ENCODE measurements around the gene NACC2.

Gene NACC2

DNA sequence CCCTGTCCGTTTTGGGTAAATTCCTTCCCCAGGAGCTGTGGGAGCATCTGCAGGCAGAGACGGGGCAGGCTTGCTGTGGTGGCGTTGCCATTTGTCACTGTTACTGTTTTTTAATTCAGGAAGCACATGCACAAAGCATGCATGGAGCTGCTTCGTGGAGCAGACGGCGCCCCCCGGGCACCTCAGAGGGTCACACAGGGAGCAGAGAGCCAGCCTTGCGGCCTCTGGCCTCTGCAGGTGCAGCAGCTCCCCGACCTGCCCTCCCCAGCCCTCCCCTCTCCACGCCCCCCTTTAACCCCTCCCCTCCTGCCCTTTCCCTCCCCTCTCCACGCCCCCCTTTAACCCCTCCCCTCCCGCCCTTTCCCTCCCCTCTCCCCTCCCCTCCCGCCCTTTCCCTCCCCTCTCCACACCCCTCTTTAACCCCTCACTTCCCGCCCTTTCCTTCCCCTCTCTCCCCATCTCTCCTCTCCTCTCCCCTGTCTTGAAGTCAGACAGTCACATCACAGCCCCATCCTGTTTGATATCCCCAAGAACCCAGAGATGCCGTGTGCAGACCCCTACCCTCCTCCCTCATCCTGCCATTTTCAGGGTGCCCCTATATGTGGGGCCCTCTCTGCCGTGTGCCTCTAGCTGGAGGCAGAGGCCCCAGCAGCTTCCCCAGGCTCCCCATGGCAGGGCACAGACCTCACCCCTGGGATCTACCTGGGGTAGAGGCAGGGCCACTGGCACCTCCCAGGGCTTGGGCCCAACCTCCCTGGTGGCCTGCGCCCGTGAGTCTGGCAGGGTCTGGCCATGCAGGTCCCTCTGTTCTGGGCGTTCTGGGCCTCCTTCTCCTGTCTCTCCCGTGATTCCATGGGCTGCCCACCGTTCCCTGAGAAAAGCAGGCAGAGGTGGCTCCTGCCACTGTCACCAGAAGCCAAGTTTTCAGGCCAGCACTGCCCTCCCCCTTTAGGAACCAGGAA is 104.3 kb downstream of the NACC2 start:
- DNase-seq (ENCODE audit: low read depth), result peak; percentile 73
- TF ChIP-seq, protein P1, sequence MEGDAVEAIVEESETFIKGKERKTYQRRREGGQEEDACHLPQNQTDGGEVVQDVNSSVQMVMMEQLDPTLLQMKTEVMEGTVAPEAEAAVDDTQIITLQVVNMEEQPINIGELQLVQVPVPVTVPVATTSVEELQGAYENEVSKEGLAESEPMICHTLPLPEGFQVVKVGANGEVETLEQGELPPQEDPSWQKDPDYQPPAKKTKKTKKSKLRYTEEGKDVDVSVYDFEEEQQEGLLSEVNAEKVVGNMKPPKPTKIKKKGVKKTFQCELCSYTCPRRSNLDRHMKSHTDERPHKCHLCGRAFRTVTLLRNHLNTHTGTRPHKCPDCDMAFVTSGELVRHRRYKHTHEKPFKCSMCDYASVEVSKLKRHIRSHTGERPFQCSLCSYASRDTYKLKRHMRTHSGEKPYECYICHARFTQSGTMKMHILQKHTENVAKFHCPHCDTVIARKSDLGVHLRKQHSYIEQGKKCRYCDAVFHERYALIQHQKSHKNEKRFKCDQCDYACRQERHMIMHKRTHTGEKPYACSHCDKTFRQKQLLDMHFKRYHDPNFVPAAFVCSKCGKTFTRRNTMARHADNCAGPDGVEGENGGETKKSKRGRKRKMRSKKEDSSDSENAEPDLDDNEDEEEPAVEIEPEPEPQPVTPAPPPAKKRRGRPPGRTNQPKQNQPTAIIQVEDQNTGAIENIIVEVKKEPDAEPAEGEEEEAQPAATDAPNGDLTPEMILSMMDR (IDR thresholded peaks at IDR 0.05; ENCODE audit: control insufficient read depth, extremely low read depth, insufficient read depth), result no peak

DNA sequence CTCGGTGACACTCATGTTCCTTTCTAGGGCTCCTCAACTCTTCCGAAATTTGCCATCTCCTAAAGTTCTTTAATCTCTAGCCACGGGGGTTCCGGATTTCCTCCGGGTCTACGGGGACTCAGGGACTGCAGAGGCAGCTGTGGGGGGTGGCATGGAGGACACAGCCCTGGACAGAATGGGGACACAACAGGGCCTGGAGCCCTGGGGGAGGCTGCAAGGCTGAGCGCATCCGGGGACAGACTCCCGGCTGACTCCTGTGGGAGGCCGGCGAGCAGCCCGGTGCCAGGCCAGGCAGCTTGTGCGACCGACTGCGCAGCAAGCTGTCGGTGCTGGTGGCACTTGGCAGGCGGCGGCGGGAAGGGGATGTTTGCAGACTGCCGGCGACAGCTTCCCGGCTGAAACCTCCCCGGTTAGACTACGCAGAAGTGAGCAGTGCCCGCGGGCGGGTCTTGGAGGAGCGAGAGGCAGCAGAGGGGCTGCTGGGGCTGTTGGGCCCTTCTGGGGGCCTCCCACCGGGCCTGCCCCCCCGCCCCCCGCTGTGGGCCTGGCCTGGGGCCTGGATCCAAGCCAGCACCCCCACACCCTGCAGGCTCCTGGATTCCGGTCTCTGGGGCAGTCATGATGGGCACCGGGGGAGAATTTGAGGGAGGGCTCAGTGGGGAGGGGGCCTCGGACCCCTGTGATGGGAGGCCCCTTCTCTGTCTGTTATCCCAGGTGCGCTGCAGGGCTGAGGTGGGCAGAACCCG is 105.2 kb downstream of the NACC2 start:
- DNase-seq (ENCODE audit: low read depth), result no peak

More for the DNA sequence above, 104.3 kb downstream of the NACC2 start:
- no peak overlapping the region for H3K4me3 ChIP-seq (ENCODE audit: low read depth, low read length)

DNA sequence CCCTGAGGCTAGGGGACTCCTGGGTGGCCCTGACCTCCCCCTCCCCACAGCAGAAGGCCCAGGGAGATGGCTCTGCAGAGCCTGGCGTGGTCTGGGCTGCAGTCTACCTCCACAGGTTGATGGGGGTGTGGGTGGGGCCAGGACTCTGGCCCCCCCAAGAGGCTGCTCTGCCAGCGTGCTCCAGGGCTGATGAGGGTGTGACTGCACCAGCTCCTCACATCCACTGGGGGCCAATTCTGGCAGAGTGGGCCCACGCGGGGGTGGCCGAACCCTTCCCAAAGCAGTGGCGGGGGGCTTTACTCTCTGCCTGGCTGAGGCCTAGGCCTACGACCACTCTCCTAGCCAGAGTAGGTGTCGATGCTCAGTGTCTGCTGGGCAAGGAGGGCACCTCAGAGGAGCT is 105.9 kb downstream of the NACC2 start:
- no peak overlapping the region for H3K4me3 ChIP-seq (ENCODE audit: low read depth, low read length)
- DNase-seq (ENCODE audit: low read depth), result no peak
- TF ChIP-seq, protein P1 (IDR thresholded peaks at IDR 0.05; ENCODE audit: control insufficient read depth, extremely low read depth, insufficient read depth), result no peak

More for the DNA sequence above, 105.2 kb downstream of the NACC2 start:
- no peak overlapping the region for H3K4me3 ChIP-seq (ENCODE audit: low read depth, low read length)
- TF ChIP-seq, protein P1 (IDR thresholded peaks at IDR 0.05; ENCODE audit: control insufficient read depth, extremely low read depth, insufficient read depth), result no peak

DNA sequence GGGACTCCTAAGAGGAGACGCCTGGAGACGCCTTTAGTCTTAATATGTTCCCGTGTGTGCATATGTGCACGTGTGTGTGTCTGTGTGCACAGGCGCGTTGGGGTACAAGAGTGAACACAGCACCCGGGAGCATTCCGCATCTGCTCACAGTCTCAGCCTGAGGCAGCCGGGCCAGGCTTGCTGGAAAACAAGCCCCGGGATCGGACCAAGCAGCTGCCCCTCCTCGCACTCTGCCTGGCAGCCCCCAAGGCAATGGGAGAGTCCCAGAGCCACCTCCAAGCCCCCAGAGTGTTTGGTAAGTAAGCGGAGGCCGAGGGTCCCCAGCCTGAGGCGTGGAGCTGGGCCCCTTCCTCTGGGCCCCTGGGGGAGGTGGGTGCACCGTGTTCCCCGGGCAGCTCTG is 106.6 kb downstream of the NACC2 start:
- DNase-seq (ENCODE audit: low read depth), result no peak
- TF ChIP-seq, protein P1 (IDR thresholded peaks at IDR 0.05; ENCODE audit: control insufficient read depth, extremely low read depth, insufficient read depth), result no peak
- no peak overlapping the region for H3K4me3 ChIP-seq (ENCODE audit: low read depth, low read length)

DNA sequence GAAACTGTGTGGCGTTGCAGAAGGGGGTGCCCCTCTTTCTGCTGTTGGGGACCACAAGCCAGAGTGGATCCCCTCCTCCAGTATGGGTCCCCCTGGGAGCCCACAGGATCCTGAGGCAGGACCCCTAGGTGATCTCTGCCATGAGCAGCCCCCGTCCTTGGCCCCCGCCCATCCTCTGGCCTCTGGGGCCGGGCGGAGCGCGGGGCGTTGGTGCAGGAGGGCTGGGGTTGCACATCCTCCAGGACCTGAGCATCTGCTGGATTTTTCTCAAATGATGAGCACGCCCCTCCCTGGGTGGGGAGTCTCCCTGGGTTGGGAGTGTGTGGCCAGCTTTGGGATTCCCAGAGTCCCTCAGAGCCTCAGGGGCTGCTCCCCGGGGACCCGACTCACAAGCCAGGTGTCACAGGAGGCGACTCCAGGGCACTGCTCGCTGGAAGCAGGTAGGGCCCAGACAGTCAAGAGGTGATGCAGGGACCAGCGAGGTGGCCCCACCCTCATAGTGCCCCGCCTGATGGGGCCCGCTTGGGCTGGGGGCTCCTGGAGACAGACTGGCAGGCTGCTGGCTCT is 107.2 kb downstream of the NACC2 start:
- no peak for DNase-seq (ENCODE audit: low read depth)
- H3K4me3 ChIP-seq (ENCODE audit: low read depth, low read length), result no peak overlapping the region
- TF ChIP-seq, protein P1 (IDR thresholded peaks at IDR 0.05; ENCODE audit: control insufficient read depth, extremely low read depth, insufficient read depth), result no peak

DNA sequence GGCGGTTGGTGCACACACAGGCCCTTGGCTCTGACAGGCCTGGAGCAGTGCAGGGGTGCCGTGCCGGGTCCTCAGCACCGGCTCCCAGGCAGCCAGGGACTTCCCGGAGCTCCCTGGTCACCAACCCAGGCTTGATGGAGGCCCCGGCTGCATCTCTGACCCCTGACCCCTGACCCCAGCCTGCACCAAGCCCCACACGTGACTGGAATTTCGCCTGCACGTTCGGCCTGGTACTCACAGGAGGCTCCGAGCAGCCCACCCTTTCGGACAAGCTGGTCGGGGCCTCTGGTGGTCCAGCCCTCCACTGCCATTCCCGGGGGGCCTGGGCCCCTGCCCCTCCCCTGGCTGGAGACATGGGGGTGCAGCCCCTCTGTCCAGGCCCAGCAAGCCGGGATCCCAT is 108.5 kb downstream of the NACC2 start:
- TF ChIP-seq, protein P1 (IDR thresholded peaks at IDR 0.05; ENCODE audit: control insufficient read depth, extremely low read depth, insufficient read depth), result no peak
- DNase-seq (ENCODE audit: low read depth), result no peak
- no peak overlapping the region for H3K4me3 ChIP-seq (ENCODE audit: low read depth, low read length)

Data from LNCaP clone FGC (cell line).